ENCODE results near the gene TMPRSS13.

TMPRSS13 gene

DNA sequence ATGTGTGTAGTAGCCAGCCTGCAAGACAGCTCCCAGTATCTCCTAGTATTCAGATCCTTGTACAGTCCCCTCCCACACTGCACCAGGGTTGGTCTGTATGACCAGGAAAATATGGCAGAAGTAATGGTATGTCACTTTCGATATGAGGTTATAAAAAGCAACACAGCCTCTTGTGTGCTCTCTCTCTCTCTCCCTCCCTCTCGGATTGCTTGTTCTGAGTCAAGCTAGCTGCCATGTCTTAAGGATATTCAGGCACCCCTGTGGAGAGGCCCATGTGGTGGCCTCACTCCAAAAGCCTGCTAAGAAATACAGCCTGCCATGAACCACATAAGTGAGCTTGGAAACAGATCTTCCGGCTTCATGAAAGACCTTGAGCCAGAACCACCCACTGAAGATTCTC is 78.1 kb downstream of the TMPRSS13 start:
- peak in 1 of 14 donors; percentile 12 for DNase-seq
